ENCODE data around the gene EVA1B.

The EVA1B gene

GRCh38 chr1:36323636-36324352 lies at the start of gene EVA1B:
Gene EVA1B, minus strand, starts transcription at chr1:36323645. Its CDS starts 608 bp downstream, at chr1:36323037.
- DNase-seq (ENCODE audit: low spot score), result peak; percentile 49

GRCh38 chr1:36372617-36373016 lies 49.2 kb upstream of the EVA1B start:
- no peak for DNase-seq (ENCODE audit: low spot score)

- DNase-seq (ENCODE audit: low spot score), result peak; percentile 65
These were observed 45.8 kb upstream of the EVA1B start for GRCh38 chr1:36369061-36369861.

DNA sequence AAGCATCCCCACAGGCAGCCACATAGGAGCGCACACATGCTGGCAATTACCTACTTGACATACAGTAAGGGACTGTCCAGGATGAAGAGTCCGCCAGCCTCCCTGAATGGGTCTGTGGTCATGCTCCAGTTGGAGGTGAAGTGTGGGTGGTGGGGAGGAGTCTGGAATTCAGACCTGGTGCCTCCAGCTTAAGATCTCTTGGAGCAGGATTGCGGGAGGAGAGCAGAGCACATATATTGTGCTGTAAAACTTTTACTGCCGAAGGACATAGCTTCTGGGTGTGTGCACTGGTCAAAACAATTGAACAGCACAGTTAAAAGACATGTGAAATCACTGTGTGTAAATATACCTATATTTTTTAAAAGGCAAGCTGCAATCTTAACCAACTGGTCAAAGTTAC lies 44.4 kb upstream of the EVA1B start:
- no peak for DNase-seq (ENCODE audit: low spot score)

GRCh38 chr1:36367066-36367465 lies 43.6 kb upstream of the EVA1B start:
- no peak for DNase-seq (ENCODE audit: low spot score)

DNA sequence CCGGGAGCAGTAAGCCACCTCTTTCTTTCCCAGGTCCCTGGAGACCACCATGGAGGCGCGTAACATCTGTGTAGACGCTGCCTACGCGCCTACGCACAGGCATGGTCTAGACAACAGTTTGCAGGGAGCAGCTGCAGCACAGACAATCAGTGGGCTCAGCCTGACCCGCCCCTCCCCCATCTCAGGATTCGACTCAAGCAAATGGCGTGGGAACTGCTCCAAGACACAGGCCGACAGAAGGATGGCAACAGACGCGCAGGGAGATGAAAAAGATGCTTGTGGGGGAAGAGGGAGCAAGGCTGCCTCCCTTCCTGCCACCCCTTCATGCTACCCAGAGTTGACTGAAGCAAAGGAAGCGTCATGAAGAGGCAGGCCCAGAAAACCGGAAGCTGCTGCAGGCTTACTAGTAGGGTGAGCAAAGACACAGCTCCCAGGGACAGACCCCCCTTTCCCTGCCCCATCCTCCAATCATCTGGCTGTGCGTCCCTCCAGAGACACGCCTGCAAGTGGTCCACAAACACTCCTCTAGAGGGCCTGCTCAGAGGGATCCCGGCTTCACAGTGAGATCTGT lies 42.7 kb upstream of the EVA1B start:
- DNase-seq (ENCODE audit: low spot score), result peak; percentile 75

GRCh38 chr1:36365381-36365780 lies 41.9 kb upstream of the EVA1B start:
- DNase-seq (ENCODE audit: low spot score), result no peak

GRCh38 chr1:36359911-36360550 lies 36.6 kb upstream of the EVA1B start:
- no peak for DNase-seq (ENCODE audit: low spot score)

- no peak for DNase-seq (ENCODE audit: low spot score)
These were observed 35.9 kb upstream of the EVA1B start for GRCh38 chr1:36359383-36359782.

- DNase-seq (ENCODE audit: low spot score), result no peak
These were observed 35.2 kb upstream of the EVA1B start for GRCh38 chr1:36358514-36359084.

DNA sequence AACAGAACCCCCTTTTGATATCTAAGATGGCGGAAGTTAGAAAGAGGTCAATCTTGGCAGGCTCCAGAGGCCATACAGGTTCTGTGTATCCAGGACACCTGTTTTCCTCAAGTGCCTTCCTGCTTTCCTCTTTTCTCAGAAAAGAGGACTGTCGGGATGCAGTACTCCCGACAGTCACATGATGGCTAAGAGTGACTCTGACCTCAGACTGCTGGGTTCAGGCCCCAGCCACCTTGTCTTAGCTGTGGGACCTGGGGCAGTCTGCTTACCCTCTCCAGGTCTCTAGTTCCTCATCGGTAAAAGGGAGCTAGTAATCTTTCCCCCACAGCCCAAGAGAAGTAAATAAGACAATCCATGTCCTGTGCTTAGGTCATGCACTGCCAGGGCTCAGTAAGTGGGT lies 32.4 kb upstream of the EVA1B start:
- no peak for DNase-seq (ENCODE audit: low spot score)

DNA sequence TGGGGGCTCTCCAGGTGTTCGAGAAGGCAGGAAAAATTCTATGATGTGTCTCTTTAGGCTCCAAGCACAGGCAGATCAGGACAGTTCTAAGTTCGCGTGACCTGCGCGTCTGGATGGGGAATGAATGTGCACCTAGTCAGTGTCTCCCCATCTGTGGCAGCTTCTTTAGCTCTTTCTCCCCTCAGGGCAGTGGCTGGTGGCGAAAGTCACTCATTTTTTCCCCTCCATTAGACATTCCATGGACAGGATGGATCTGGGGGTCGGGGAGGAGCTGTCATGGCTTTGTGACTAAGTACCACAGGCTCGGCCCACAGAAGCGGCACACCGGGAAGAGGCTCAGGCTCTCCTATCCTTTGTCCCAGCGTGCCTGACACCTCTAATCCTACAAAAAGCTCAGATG lies 31.0 kb upstream of the EVA1B start:
- DNase-seq (ENCODE audit: low spot score), result no peak

DNA sequence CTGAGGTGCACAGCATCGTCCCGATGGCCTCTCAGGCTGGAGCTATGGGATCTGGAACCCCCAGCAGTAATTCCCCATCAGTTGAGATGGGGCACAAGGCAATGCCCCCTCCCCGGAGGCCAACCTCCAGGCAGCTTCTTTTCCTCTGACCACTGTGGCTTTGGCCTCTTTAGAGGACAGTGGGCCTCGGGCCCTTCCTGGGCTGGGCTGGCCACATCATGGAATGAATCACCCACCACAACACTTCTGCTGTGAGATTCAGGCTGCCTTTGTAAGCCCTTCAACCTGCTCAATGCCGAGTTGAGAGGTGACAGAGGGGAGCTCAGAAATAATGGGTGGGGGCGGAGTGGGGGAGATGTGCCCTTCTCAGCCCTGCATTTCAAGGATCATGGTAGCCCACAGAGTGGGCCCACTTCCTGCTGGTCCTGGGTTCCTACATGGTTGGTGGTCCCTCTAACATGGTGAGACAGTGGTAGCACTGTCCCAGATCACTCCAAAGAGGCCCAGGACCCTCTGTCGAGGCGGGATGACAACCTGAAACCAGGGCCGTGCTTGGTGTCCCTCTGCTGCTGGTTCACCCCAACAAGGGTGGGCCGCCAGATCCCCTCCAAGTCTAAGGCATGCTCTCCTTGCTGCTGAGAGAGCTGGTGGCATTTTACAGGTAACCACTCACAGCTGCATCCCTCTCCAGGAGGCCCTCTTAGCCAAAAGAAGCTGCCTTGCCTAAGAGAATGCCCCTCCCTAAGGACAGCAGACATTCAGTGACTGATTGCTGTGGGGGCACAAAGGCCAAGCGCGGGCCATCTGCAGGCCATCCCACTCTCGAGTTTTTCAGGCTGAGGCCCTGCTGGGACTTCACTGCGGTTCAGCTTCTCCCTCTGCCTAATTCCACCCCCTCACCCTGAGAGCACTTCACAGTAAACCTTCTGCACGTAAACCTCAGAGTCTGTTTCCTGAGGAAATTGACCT lies 29.7 kb upstream of the EVA1B start:
- DNase-seq (ENCODE audit: low spot score), result peak; percentile 42

- DNase-seq (ENCODE audit: low spot score), result peak; percentile 63
These were observed 28.9 kb upstream of the EVA1B start for GRCh38 chr1:36352125-36352909.

- peak; percentile 82 for DNase-seq (ENCODE audit: low spot score)
These were observed 28.0 kb upstream of the EVA1B start for GRCh38 chr1:36351227-36351977.

DNA sequence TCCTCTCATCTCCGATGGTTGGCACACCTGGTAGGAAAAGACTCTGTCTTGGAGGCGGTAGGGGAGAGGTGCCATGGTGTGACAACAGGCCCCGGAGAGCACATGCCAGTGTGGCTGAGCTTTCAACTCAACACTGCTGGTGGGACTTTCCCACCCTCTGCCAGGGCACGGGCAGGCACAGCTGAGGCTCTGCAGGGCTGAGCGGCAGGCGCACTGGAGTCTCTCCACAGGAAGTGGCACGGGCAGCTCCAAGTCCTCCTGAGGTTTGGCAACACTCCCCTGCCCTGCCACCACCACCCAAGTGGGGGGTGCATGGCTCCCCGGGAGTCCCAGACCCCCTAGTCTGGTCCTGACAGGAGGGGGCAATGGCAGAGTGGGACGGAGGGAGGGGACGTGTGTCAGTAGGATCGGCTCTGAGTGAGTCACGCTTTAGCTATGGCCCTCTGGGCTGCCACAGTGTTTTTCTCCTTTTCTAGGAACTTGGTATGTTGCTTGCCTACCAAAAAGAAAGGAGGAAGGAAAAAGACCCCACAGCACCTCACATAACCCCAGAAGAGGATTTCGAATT lies 27.3 kb upstream of the EVA1B start:
- DNase-seq (ENCODE audit: low spot score), result no peak

DNA sequence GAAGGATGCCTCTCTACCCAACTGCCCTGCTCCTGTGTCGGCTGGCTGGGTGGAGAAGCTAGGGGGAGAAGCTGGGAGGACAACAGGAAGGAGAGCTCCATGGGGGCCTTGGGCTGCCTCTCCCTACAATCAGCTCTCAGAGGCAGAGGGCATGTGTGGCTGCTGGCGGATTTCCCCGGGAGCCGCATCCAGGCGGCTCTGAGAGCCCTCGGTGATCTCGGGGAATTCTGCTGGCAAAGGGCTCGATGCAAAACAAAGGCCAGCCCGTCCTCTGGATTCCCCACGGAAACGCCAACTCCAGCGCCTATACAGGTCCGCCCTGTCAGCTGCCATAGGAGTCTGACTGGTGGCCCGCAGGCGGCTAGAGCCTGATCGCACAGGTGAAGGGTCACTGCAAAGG lies 26.4 kb upstream of the EVA1B start:
- DNase-seq (ENCODE audit: low spot score), result no peak

DNA sequence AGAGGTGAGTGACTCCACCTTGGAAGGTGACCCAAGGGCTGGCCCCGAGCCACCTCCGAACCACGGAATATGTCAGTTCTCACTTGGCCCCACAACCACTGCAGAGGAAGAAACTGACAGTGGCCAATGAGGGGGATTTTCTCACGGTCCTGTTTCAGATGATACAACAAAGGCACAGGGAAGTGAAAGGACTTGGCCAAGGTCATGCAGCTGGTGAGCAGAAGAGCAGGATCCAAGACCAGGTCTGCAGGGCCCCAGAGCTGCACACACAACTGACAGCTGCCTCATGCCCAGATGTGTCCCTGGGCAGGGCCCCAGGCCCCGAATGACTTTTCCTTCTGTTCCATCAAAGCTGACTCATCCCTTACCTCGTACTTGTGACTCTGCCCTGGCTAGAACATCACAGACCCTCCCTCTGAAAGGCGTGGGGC lies 25.8 kb upstream of the EVA1B start:
- no peak for DNase-seq (ENCODE audit: low spot score)

DNA sequence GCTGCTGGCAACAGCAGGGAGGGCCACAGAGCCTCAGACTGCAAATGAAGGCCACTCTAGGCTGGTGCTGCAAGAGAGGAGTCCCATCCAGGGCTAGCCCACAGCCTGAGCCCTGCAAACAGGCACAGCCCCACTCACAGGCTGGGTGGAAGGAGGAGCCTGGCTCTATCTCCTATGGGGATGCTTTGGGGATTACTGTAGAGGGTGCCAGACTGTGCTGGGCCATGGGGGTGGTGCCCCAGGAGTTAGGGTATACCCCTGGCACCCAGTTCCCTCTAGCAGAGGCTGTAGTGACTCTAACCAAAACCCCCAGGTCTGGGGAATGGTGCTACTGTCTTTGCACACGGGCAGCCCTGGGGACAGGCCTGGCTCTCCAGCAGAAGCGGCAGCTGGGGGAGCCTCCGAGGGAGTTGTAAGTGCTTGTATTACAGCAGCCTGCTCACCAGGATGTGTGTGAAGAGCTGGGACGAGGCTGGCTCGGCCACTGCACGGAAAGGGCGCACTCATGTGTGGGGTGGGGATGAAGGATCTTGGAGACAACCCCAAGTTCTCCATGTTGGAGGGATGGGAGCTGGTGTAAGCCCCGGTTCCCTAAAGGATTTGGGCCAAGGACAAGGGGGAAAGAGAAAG lies 23.4 kb upstream of the EVA1B start:
- DNase-seq (ENCODE audit: low spot score), result no peak
